ENCODE data around the gene TAS2R40.
"Not testable (repeated sequence)": the region's sequence is repeated elsewhere in the genome, so short reads cannot be mapped to it uniquely, and the experiment has no call there.

Gene TAS2R40

GRCh38 chr7:143221737-143222136 is at the start of gene TAS2R40:
Gene TAS2R40, plus strand, starts transcription at chr7:143222037. Its CDS starts 42 bp downstream, at chr7:143222079.
- DNase-seq = no peak

- no peak for DNase-seq
These were observed 49.5 kb upstream of the TAS2R40 start for GRCh38 chr7:143172354-143172753.

GRCh38 chr7:143176128-143176527 is 45.7 kb upstream of the TAS2R40 start:
- no peak for DNase-seq

- DNase-seq = no peak
These were observed 44.3 kb upstream of the TAS2R40 start for GRCh38 chr7:143177374-143178119.

- not testable (repeated sequence) for DNase-seq
These were observed 41.1 kb upstream of the TAS2R40 start for GRCh38 chr7:143180771-143181170.

GRCh38 chr7:143181349-143181748 is 40.5 kb upstream of the TAS2R40 start:
- peak; percentile 60 for DNase-seq

GRCh38 chr7:143183024-143183423 is 38.8 kb upstream of the TAS2R40 start, which contains the start of gene TAS2R39:
Gene TAS2R39, plus strand, starts transcription at chr7:143183419. Its CDS starts 0 bp downstream, at chr7:143183419.
- DNase-seq = no peak

GRCh38 chr7:143185551-143185950 is 36.3 kb upstream of the TAS2R40 start:
- no peak for DNase-seq

- no peak for DNase-seq
These were observed 32.8 kb upstream of the TAS2R40 start for GRCh38 chr7:143188994-143189393.

- DNase-seq = no peak
These were observed 28.0 kb upstream of the TAS2R40 start for GRCh38 chr7:143193880-143194279.

GRCh38 chr7:143199040-143199439 is 22.8 kb upstream of the TAS2R40 start:
- DNase-seq = no peak

- DNase-seq = no peak
These were observed 19.7 kb upstream of the TAS2R40 start for GRCh38 chr7:143202161-143202560.

GRCh38 chr7:143203386-143203785 is 18.5 kb upstream of the TAS2R40 start:
- no peak for DNase-seq

- DNase-seq = peak; percentile 100
These were observed 16.1 kb upstream of the TAS2R40 start for GRCh38 chr7:143205560-143206293.

- no peak for DNase-seq
These were observed 11.3 kb upstream of the TAS2R40 start for GRCh38 chr7:143210541-143210940.

GRCh38 chr7:143213478-143213877 is 8.4 kb upstream of the TAS2R40 start:
- DNase-seq = not testable (repeated sequence)

- peak; percentile 83 for DNase-seq
These were observed 6.8 kb upstream of the TAS2R40 start for GRCh38 chr7:143214789-143215679.

GRCh38 chr7:143216151-143216550 is 5.7 kb upstream of the TAS2R40 start:
- no peak for DNase-seq

- no peak for DNase-seq
These were observed 5.2 kb upstream of the TAS2R40 start for GRCh38 chr7:143216686-143217085.

- no peak for DNase-seq
These were observed 4.0 kb upstream of the TAS2R40 start for GRCh38 chr7:143217806-143218205.

GRCh38 chr7:143221286-143221685 is 551 bp upstream of the TAS2R40 start:
- DNase-seq = no peak

- peak; percentile 89 for DNase-seq
These were observed 945 bp downstream of the TAS2R40 start for GRCh38 chr7:143222782-143223181.

- no peak for DNase-seq
These were observed 1.9 kb downstream of the TAS2R40 start for GRCh38 chr7:143223784-143224183.

Measured in MV-4-11 (cell line).